Measurements from ENCODE around the gene TERT.

DNA sequence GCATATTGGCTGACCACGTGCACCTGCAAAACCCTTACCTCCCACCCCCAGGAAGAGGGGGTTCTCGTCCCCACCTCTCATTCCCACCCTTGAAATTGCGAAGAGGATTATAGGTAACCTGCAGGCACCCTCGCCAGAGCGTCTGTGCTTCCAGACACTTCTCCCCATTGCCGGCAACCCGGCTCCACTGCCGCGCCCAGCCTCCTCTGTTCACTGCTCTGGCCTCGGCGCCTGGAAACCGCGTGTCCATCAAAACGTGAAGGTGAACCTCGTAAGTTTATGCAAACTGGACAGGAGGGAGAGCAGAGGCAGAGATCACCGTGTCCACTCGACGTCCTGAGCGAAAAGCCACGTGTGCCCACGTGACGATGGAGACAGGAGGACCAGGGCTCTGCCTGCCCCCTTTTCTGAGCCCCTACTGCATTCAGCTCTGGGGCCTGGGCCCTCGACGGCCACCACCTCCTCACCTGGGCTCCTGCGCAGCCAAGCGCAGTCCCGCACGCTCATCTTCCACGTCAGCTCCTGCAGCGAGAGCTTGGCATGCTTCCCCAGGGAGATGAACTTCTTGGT, 1.9 kb downstream of the TERT start:
- TF ChIP-seq CTCF (conservative IDR thresholded peaks at IDR 0.05; ENCODE audit: low read length) (no peak), EZH2phosphoT487 (IDR thresholded peaks at IDR 0.05; ENCODE audit: borderline replicate concordance) (no peak)
